ENCODE results near the gene GFRA1.
"Not testable (repeated sequence)": the region's sequence is repeated elsewhere in the genome, so short reads cannot be mapped to it uniquely, and the experiment has no call there.

Gene GFRA1

DNA sequence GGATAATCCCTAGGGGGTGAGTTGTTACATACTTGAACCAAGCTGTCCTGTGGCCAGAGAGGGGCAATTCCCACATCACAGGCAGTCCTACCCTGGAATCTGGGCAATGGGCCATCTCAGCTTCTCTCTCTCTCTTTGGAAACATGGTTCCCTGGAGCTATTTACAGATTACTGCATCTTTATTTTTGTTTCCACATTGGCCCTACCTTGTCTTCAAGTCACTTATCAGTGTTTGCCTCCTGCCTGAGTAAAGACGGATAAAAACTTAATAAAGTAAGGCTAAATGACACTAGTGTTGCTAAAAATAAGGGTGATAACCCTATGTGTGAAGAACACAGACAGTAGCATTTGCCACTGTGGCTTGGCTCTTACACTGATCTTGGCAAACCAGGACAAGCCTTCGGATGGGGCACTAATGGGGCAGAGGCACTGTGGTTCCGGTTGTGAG is 228.2 kb downstream of the GFRA1 start:
- DNase-seq (ENCODE audit: insufficient read length, low spot score) (no peak), FAIRE-seq (no peak)

DNA sequence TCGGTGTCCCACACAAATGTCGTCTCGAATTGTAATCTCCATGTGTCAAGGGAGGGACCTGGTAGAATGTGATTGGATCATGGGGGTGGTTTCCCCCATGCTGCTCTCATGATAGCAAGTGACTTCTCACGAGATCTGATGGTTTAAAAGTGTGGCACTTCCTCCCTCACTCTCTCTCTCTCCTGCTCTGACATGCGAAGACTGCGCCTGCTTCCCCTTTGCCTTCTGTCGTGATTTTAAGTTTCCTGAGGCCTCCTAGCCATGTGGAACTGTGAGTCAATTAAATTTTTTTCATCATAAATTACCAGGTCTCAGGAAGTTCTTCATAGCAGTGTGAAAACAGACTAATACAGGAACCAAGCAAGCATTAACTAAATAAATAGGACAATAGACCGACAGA is 229.1 kb downstream of the GFRA1 start:
- FAIRE-seq, result no peak
- DNase-seq (ENCODE audit: insufficient read length, low spot score), result no peak

DNA sequence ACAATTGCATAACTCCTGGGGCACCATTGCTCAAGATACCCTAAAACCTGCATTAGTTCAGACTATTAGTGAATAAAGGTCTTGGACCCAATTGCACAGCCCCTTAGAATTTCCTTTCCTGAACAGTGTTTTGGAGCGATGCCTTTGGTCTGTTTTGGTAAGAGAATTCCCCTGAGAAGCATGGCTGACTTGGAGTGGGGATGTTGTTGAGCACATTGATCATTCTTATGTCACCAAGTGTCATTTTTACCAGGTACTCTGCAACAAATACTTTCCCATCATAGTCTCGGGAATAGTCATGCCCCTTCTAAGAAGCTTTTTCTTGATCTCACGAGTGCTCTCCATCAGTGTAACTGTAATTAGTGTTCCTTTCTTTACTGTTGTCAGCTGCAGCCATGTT is 229.7 kb downstream of the GFRA1 start:
- DNase-seq (ENCODE audit: insufficient read length, low spot score), result no peak
- no peak for FAIRE-seq

DNA sequence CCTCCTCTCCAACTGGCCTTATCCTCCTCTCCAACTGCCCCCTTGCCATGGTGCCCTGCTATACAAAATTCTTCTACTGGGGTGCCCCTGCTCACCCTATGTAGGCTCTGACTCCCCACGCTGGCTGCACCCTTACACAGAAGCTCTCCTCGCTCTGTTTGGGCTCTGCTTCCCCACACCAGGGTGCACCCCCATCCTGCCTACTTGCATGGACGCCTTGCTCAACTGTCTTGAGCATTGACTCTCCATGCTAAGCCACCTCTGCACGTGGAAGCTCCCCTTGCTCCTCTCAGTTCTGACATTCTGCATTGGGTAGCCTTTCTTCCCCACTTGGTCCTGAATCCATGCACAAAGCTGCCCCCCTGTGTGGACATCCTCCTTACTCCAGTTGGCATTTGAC is 231.1 kb downstream of the GFRA1 start:
- DNase-seq (ENCODE audit: insufficient read length, low spot score) (no peak), FAIRE-seq (no peak)

DNA sequence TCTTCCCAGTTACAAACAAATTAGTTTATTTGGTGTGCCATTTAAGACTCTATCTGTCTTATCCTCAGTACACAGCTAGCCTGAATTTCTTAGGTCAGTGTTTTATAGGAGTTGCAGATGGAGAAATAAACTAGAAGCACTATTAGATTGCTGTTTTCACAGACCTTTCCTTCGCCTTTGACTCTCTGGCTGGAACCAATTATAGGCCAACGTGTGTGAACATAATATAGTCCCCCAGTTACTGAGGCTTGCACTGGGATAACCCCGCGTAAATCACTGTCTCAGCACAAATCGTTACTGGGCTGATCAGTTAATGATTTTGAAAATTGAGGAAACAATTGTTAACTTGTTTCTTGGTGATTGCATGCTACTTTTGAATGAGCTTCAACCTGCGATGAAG is 233.4 kb downstream of the GFRA1 start:
- FAIRE-seq (no peak), DNase-seq (ENCODE audit: insufficient read length, low spot score) (no peak)

DNA sequence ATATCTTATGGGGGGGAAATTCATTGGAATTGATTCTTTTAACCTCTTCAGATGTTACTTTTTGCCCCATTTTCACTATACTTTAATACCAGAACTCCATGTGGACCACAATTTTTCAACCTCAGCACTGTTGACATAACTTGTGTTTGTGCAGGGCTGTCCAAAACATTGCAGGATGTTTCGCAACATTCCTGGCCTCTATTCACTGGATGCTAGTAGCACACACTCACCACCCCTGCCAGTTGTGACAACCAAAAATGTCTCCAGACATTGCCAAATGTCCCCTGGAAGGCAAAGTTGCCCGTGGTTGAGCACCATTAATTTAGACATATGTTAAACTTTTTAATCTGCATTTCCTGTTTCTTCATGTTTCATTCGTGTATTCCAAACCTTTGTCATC is 234.7 kb downstream of the GFRA1 start:
- FAIRE-seq, result no peak

DNA sequence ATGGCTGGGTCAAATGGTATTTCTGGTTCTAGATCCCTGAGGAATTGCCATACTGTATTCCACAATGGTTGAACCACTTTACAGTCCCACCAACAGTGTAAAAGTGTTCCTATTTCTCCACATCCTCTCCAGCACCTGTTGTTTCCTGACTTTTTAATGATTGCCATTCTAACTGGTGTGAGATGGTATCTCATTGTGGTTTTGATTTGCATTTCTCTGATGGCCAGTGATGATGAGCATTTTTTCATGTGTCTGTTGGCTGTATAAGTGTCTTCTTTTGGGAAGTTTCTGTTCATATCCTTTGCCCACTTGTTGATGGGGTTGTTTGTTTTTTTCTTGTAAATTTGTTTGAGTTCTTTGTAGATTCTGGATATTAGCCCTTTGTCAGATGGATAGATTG is 237.6 kb downstream of the GFRA1 start:
- not testable (repeated sequence) for FAIRE-seq

More for the DNA sequence above, 234.7 kb downstream of the GFRA1 start:
- no peak for DNase-seq (ENCODE audit: insufficient read length, low spot score)

DNA sequence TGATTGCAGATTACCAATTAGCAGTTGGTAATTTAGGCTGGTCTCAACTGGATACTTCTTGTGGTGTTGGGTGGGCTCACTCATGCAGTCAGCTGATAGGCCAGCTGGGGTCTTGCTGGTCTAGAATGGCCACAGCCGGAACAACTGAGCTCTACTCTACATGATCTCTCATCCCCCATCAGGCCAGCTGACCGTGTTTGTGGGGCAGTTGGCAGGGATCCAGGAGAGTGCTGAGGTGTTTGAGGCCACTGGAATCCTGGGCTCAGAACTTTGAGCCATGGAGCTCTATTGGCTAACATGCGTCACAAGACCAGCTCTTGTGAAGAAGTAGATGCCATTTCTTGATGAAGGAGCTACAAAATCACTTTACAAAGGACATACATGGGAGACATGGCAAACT is 242.4 kb downstream of the GFRA1 start:
- FAIRE-seq, result no peak
- no peak for DNase-seq (ENCODE audit: insufficient read length, low spot score)

More for the DNA sequence above, 237.6 kb downstream of the GFRA1 start:
- not testable (repeated sequence) for DNase-seq (ENCODE audit: insufficient read length, low spot score)

DNA sequence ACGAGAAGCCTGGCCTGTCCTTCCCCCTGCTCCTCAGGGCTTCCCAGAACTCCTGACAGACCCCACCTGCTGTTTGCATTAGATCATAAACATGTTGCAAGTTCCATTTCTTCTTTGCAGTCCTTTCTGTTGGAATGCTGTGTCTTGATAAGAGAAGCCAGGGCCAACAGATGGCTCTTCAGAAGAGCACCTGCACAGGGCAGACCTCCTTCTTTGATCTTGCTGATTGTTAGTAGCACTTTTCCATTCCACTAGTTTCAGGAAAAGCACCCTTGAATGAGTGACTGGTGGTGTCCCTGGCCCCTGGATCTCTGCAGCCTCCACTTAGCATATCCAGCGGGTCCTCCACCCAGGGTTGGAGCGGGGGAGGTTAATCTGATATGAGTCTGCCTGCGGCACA is 243.2 kb downstream of the GFRA1 start:
- DNase-seq (ENCODE audit: insufficient read length, low spot score) (no peak), FAIRE-seq (no peak)

DNA sequence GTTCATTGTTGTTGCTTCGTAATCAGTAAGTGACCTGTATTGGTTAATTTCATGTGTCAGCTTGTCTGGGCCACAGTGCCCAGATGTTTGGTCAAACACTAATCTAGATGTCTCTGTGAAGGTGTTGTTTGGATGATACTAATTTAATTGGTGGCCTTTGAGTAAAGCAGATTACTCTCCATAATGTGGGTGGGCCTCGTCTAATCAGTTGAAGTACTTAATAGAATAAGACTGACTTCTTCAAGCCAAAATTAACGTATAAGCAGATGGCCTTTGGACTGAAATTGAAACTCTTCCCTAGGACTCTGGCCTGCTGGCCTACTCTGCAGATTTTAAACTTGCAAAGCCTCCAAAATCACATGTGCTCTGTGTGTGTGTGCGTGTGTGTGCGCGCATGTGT is 245.7 kb downstream of the GFRA1 start:
- DNase-seq (ENCODE audit: insufficient read length, low spot score), result no peak
- no peak for FAIRE-seq

DNA sequence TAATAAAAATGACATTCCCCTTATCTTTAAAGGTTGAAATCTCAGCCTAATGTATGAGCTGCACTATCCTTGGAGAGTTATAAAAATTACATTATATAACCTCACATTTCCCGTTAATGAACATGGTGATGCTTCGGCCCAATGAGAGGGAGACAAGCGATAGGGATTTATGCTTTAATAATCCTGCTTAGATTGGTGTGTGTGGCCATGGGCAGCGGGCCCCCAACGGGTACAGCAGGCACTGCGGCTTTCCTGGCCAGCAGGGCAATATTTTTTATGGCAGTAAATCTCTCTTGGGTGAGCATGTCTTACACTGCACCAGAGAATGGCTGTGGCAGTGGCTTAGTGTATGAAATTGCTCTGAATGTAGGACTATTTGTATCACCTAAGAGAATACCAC is 246.3 kb downstream of the GFRA1 start:
- FAIRE-seq (no peak), DNase-seq (ENCODE audit: insufficient read length, low spot score) (no peak)

DNA sequence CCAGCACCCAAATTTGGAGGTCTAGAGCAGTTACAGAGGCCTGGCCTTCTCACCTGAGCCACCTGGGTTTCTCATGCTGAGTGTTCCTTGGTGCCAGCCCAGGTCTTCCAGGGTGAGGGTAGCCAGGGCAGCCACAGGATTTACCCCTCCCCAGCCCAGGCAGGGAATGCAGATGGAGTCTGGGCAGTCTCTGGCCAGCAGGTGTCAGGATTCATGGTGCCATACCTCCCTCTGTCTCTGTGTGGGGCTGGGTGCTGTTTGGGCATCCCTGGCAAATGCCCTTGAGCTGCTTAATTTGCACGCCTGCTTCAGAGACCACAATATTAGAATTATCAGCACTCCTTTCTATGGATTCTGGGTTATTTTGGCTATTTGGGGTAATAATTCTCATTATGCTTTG is 246.7 kb downstream of the GFRA1 start:
- FAIRE-seq (no peak), DNase-seq (ENCODE audit: insufficient read length, low spot score) (peak; percentile 8)

DNA sequence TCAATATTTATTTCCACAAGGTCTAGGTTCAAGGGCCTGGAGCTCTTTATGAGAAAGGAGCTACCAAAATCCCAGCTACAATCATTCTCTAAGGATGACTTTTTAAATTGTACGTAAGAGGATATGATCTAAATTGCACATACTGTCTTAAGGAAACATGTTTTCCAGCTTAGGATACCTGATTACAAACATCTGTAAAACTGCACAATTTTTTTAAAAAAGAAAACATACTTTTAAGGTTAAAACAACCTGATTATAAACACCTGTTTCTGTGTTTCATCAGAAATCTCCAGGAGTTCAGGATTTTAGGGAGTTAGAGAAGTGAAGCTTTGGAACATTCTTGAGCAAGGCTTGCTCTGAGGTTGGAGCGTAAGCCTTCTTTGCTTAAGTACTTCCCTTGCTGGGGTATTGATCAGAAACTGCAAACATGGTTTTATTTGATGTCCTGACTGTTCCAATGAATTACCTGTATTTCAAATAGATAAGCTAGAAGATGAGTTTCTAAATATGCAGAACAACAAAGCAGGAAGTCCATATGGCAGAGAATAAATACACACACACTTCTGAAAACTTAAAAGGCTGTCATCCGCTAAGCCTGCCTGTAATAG is 248.6 kb downstream of the GFRA1 start:
- DNase-seq (ENCODE audit: insufficient read length, low spot score) (no peak), FAIRE-seq (no peak)

DNA sequence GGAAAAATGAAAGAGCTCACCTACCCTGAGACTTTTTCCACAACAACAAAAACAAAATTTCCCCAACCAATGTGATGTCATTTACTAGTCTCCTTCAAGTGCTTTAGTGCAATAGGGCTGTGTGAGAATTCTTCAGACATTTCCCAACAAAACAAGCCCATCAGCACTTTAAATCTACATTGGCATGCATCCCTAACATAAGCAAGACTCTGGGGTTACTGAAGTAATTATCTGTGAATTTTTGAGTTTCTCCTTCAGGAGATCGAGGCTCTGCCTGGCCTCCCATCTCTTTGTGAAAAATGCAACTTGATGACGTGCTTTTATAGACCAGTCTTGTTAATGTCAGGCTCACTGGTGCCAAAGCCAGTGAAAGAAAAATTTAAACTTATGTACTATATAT is 255.6 kb downstream of the GFRA1 start:
- FAIRE-seq, result no peak

DNA sequence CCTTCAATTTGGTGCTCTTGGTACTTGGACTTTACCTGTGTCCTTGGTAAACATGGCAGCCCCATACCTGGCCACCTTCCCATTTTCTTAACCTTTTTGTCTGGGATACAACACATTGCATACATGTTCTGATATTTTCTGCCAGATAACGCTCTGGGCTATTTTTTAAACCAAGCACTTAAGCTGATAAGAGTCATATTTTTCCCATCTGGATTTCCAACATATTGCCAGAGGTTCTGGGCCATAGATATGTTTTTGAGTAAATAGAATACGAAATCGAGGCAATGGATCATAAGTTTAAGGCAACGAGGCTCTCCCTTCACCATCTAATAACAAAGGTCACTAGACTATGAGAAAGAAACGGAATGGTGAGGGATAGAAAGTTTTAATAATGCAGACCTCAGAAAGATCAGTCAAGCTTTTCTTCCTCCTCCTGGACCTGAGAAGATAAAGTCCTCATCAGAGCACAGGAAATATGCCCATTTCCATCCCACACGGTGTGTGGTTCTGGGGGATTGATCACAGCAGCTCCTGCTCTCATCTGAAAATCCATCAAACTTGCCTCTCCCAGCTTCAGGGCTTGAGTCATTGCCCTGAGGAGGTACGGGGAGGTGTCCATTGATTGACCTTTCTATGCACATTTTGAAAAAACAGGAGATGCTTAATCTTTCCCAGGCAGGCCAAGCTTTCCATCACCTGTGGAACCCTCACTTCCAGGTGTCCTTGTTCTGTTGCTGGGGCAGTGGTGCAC is 257.2 kb downstream of the GFRA1 start:
- FAIRE-seq, result no peak
- no peak for DNase-seq (ENCODE audit: insufficient read length, low spot score)

More for the DNA sequence above, 255.6 kb downstream of the GFRA1 start:
- DNase-seq (ENCODE audit: insufficient read length, low spot score), result no peak

DNA sequence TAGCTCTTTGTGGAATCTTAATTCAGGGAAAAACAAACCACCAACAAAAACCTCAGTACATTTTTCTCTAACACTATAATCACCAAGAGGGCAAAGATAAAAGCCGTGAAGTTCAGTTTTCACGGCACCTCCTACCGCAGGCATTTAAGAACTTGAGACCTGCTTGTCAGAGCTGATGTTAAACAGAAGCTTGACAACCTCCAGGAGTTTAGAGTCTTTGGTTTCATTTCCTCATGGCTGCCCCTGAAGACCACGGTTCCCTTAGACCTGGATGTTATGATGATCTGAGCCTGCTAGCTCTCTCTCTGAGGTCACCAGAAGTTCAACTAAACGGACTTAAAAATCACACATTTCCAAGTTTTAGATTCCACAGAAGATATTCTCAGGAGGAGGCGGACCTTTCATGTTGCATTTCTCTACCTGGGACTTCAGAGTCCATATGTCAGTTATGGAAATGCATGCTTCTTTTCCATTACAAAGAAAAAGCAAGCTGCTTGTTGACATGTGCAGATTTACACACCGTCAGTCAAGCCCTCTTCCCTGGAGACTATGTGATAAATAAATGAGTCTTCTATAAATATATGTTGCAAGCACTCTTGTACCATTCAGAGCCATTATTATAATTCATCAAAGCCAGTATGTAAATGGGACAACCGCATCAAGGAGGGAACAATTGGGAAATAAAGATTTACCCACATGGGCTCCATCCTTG is 258.0 kb downstream of the GFRA1 start:
- no peak for DNase-seq (ENCODE audit: insufficient read length, low spot score)
- FAIRE-seq, result no peak

DNA sequence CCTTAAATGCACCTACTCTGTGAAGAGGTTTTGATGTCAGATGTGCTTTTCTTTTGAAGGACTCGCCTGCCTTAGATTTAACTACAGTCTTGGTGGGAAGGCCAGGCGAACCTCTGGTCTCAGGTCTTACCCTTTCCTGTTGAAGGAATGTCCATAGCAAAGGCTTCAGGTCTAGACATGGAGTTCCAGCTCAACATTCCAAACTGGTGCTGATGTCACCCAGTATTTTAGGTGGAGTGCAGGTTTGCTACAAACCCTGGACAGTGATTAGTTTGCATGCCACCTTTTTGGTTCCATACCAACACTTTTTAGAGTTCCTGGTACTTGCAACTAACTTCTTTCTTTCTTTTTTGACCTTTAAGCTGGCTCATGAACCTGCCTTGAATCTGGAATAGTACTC is 258.7 kb downstream of the GFRA1 start:
- FAIRE-seq (no peak), DNase-seq (ENCODE audit: insufficient read length, low spot score) (no peak)

DNA sequence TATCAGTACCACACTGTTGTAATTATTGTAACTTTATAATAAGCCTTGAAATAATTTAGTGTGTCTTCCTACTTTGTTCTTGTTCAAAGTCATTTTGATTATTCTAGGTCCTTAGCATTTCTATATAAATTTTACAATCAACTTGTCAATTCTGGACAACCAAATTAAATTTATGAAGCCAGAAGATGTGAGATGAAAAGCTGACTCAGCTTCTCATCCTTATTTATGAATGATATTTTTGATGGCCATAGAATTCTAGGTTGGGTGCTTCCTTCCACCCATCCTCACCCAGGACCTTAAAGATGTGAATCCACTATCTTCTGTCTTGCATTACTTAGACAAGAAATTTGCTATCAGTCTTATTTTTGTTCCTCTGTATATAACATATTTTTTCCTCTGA is 261.1 kb downstream of the GFRA1 start:
- no peak for DNase-seq (ENCODE audit: insufficient read length, low spot score)
- no peak for FAIRE-seq

DNA sequence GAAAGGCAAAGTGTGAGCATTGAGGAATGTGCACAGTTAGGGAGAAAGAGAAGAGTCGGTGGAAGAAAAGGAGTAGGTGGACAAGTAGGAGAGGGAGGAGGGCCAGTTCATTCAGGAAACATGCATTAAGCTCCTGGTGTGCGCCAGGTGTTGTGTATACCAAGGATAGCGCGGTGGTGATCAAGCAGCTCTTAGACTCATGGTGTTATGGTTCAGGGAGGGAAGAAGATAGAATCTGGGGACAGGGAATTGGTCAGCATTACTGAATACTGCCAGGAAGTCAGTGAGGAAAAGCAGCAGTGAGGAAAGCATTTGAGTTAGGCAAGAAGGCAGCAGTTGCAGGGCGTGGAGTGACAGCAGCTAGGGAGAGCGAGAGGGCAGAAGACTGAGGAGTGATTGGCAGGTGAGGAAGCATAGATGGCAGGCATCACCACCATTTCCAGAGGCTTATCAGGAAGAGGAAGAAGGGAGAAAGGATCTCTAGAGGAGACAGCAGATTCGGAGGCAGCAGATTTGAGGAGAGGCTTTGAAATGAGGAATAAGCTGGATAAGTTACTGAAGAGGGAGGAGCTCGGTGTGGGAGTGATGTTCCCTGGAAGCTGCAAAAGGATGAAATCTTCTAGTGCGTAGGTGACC is 265.6 kb downstream of the GFRA1 start:
- DNase-seq (ENCODE audit: insufficient read length, low spot score) (no peak), FAIRE-seq (no peak)
